GM19372 (cell line): Measurements from ENCODE around the gene RAB6A.
A peak's percentile ranks its signal among the peaks of the same experiment; 100 is the strongest.
"Not testable (repeated sequence)": the region's sequence is repeated elsewhere in the genome, so short reads cannot be mapped to it uniquely, and the experiment has no call there.

Experiments
- ATAC-seq: cut with Tn5 transposase; IDR thresholded peaks from one replicate; pipeline ENCODE4 v1.9.1; 2021; ENCODE audit warnings: mild to moderate bottlenecking, low read depth, moderate library complexity; ENCODE audit not compliant: unreplicated experiment

RAB6A gene

DNA sequence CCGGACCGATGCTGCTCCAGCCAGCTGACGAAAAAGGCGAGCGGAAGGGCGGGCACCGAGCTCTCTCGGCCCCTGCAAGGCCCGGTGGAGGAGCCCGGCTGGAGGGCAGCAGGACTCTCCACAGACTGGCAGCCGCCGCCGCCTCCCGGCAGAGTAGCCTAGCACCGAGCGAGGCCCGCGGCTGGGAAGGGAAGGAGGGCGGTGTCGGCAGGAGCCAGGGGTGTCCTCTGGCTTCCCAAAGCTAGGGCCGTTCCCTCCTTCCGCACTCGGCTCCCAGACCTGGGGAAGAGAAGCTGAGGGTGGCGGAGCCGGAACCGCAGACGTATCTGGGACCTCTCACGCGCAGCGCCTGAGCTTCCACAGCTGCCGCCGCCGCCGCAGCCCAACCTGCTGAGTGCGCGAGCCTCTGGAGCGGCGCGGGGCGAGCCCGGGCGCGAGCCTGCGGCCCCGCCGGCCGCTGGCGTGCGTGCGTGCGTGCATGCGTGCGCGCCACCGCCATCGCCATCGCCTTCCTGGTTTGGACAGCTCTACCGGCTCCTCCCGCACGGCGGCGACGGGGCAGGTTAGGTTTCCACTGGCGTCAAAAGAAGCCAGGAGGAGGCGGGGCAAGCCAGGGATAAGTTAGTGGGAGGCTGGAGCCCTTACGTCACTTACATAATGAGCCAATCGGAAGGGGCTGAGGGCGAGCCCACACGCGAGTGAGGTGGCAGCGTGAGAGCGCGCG is at the start of gene RAB6A:
Gene RAB6A (minus strand): TSS at position 396 of the 724 bp plus-strand sequence. CDS start 439 bp downstream, outside the sequence.
- ATAC-seq, result peak; percentile 88

- ATAC-seq, result no peak
Observed at GRCh38 chr11:73810637-73811036, 49.8 kb upstream of the RAB6A start.

- ATAC-seq, result no peak
Observed at GRCh38 chr11:73808052-73808451, 47.2 kb upstream of the RAB6A start.

GRCh38 chr11:73804712-73805111 is 43.8 kb upstream of the RAB6A start:
- no peak for ATAC-seq

- ATAC-seq, result no peak
Observed at GRCh38 chr11:73801136-73801535, 40.3 kb upstream of the RAB6A start.

- no peak for ATAC-seq
Observed at GRCh38 chr11:73800276-73800806, 39.5 kb upstream of the RAB6A start.

- no peak for ATAC-seq
Observed at GRCh38 chr11:73797457-73797856, 36.6 kb upstream of the RAB6A start.

DNA sequence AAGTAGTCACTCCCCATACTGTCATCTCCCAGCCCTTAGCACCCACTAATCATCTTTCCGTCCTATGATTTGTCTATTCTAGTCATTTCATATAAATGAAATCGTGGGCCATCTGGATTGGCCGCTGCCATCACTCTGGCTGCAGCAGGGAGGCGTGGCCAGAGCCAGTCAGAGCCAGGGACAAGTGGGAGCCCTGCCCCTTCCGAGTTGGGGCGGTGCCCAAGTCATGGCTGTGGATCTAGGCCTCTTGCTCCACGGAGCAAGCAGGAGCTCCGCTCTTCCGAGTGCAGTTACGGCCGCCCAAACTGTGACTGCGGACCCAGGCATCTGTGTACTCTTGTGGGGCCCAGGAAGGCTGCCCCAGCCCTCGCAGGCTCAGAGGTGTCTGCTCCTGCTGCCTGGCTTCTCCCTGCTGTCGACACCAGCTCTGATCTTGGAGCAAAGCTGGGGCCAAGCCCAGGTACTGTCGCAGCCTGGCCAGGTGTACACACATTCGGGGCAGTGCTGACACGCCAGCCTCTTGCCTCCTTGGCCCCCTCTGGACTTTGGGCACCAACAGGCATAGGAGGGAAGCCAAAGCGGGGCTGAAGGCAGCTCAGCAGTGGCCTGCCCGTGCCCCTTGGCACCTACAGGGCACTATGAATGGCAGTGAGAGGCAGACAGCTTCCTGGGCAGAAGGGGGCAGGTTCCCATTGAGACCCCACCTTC is 35.2 kb upstream of the RAB6A start:
- no peak for ATAC-seq

- no peak for ATAC-seq
Observed at GRCh38 chr11:73792584-73792983, 31.7 kb upstream of the RAB6A start.

DNA sequence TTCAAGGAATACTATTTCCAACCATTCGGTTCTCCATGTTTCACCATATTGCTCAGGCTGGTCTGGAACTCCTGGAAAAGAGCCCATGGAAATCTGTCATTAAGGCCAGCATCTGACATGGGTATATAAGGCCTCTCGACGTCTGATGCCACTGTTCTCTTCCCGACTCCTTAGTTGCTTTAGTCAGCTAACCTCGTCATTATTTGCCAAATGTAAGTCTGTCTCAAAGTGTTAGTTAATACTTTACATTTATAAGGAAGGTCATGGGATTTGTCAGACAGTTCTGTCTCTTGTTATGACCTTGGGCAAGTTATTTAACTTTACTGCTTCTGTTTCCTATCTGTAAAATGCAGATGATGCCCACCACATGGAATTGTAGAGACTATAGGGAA is 28.4 kb upstream of the RAB6A start:
- no peak for ATAC-seq

- peak; percentile 95 for ATAC-seq
Observed at GRCh38 chr11:73787643-73788558, 27.0 kb upstream of the RAB6A start, which contains the start of gene MRPL48. Gene MRPL48 (plus strand): TSS chr11:73787874. CDS start chr11:73787972, 98 bp downstream.

DNA sequence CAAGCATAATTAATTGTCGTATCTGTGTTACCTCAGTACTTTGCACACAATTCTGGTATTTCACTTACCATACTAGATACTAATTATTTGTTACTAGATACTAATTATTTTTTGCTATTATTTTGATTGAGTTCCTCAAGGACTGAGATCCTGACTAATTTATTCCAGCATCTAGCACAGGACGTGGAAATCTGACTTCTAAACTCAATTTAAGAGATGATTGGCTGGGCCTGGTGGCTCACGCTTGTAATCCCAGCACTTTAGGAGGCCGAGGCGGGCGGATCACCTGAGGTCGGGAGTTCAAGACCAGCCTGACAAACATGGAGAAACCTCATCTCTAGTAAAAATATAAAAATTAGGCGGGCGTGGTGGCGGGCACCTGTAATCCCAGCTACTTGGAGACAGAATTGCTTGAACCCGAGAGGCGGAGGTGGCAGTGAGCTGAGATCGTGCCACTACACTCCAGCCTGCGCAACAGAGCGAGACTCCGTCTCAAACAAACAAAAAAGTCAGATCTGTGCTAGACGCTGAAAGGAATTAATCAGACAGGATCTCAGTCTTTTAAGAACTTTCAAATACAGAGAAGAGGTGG is 26.3 kb upstream of the RAB6A start:
- no peak for ATAC-seq

DNA sequence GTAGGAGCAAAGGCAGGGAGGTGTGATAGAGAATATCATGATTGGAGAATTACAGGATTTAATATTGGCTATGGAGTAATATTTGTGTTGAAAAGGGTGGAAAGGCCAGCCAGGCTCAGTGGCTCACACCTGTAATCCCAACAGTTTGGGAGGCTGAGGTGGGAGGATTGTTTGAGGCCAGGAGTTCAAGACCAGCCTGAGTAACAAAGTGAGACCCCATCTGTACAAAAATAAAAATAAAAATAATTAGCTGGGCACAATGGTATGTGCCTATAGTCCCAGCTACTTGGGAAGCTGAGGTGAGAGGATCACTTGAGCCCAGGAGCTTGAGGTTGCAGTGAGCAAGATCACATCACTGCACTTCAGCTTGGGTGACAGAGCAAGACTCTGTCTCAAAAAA is 24.6 kb upstream of the RAB6A start:
- ATAC-seq, result not testable (repeated sequence)

GRCh38 chr11:73784734-73785133 is 23.9 kb upstream of the RAB6A start:
- no peak for ATAC-seq

- ATAC-seq, result no peak
Observed at GRCh38 chr11:73784080-73784634, 23.3 kb upstream of the RAB6A start.

DNA sequence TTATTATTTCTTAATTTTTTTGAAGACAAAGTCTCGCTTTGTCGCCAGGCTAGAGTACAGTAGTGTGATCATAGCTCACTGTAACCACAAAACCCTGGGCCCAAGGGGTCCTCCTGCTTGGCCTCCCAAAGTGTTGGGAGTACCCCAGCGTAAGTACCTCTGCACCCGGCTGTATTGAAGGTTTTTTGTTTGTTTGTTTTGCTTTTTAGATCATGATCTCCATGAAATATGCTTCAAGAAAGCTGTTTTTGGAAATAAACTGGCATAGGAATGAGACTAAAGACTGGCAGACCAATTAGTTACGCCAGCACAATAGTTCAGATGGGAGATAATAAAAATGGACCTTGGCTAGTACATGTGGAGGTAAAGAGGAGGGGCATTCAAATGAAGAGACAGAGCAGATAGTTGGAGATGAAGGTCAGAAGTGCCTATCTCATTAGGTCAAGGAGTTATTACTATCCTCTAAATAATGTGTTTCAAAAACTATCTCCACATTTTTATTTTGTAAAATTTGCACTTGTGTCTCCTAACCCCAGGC is 22.7 kb upstream of the RAB6A start:
- no peak for ATAC-seq

GRCh38 chr11:73781303-73781702 is 20.4 kb upstream of the RAB6A start:
- no peak for ATAC-seq

- ATAC-seq, result peak; percentile 98
Observed at GRCh38 chr11:73779084-73779902, 18.4 kb upstream of the RAB6A start.

GRCh38 chr11:73770811-73771210 is 9.9 kb upstream of the RAB6A start:
- not testable (repeated sequence) for ATAC-seq
